Measurements from ENCODE around the gene GREB1.

DNA sequence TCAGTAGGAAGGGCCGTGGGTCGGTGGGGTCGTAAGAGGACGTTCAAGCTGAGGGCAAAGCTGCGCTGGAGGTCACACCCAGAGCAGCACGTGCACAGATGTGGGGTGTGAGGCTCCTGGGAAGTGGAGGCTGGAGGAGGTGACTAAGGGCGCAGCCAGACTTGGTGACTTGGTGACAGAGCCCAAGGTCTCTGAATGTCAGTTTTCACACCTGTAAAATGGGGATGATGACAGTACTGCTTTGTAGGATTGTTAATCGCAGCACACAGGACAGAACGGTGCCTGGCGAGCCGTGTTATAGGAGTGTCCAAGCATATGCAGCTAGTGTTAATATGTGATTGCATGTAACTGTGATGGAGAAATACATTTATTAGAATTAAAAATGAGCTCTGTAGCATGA lies 95.4 kb downstream of the GREB1 start:
- TF ChIP-seq, protein P1, sequence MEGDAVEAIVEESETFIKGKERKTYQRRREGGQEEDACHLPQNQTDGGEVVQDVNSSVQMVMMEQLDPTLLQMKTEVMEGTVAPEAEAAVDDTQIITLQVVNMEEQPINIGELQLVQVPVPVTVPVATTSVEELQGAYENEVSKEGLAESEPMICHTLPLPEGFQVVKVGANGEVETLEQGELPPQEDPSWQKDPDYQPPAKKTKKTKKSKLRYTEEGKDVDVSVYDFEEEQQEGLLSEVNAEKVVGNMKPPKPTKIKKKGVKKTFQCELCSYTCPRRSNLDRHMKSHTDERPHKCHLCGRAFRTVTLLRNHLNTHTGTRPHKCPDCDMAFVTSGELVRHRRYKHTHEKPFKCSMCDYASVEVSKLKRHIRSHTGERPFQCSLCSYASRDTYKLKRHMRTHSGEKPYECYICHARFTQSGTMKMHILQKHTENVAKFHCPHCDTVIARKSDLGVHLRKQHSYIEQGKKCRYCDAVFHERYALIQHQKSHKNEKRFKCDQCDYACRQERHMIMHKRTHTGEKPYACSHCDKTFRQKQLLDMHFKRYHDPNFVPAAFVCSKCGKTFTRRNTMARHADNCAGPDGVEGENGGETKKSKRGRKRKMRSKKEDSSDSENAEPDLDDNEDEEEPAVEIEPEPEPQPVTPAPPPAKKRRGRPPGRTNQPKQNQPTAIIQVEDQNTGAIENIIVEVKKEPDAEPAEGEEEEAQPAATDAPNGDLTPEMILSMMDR (IDR thresholded peaks at IDR 0.05), result no peak
- no peak for TF ChIP-seq EZH2 (IDR thresholded peaks at IDR 0.05; ENCODE audit: borderline replicate concordance, insufficient read depth, low read depth, low read length, poor library complexity, severe bottlenecking)

All from B cell (primary cell).